ENCODE data around the gene UBB. TPM values are rescaled to one million over a fixed set of nuclear protein-coding genes. Genes with fewer than 3 reads are reported as not detected.

Gene UBB
- total and polyA plus RNA-seq, 12 donors, result 588 to 3,694 (median 2,139) TPM

GRCh38 chr17:16427020-16427419 is 46.1 kb downstream of the UBB start:
- WGBS, 4 donors, result 85 to 95% (median 92%) methylated on average over 3 of the region's 3 CpGs
- Histone ChIP-seq H3K4me1 (replicated peaks in 1 of 2) (no peaks in the 10 kb centered on the region), H3K9me3 (replicated peaks in 1 of 3) (no peaks in the 10 kb centered on the region), H3K36me3 (replicated peaks in 1 of 2) (peaks cover 0 to 51% of the 10 kb centered on the region in 2 donors), H3K27ac (no peak overlapping the region), H3K27me3 (no peaks in the 10 kb centered on the region), H3K4me3 (no peak overlapping the region)
- TF ChIP-seq POLR2A (IDR thresholded peaks at IDR 0.05) (no peak), CTCF (IDR thresholded peaks at IDR 0.05) (no peak)
- intact Hi-C loops (cut with DNase I), result no loop called here
- no peak for DNase-seq

- TF ChIP-seq POLR2A (IDR thresholded peaks at IDR 0.05), result no peak
- TF ChIP-seq CTCF (IDR thresholded peaks at IDR 0.05), result peak; percentile 14 to 67 (median 52)
- Histone ChIP-seq H3K27ac (no peak overlapping the region), H3K36me3 (replicated peaks in 1 of 2) (peaks cover 0 to 38% of the 10 kb centered on the region in 2 donors), H3K4me1 (replicated peaks in 1 of 2) (no peaks in the 10 kb centered on the region), H3K27me3 (no peaks in the 10 kb centered on the region), H3K4me3 (no peak overlapping the region), H3K9me3 (replicated peaks in 1 of 3) (no peaks in the 10 kb centered on the region)
- 59 to 77% (median 69%) methylated on average over 13 to 15 of the region's 15 CpGs for WGBS, 4 donors
- DNase-seq, result peak in 6 of 7 donors; percentile 45 to 74 (median 67)
- intact Hi-C loops (cut with DNase I), result no loop called here
Measured at GRCh38 chr17:16428098-16428882, 47.4 kb downstream of the UBB start.

- H3K27me3 ChIP-seq, result no peaks in the 10 kb centered on the region
- intact Hi-C loops (cut with DNase I), result no loop called here
- DNase-seq, result no peak
- no peak overlapping the region for H3K27ac ChIP-seq
- WGBS, 4 donors, result 77 to 95% (median 94%) methylated on average over 8 to 9 of the region's 9 CpGs
- no peaks in the 10 kb centered on the region for H3K9me3 ChIP-seq (replicated peaks in 1 of 3)
- H3K4me1 ChIP-seq (replicated peaks in 1 of 2), result no peaks in the 10 kb centered on the region
- H3K36me3 ChIP-seq (replicated peaks in 1 of 2), result peaks cover 0 to 32% of the 10 kb centered on the region in 2 donors
- TF ChIP-seq CTCF (IDR thresholded peaks at IDR 0.05), result no peak
- no peak for TF ChIP-seq POLR2A (IDR thresholded peaks at IDR 0.05)
- no peak overlapping the region for H3K4me3 ChIP-seq
Measured at GRCh38 chr17:16429083-16429482, 48.2 kb downstream of the UBB start.

- no peak for DNase-seq
- no peaks in the 10 kb centered on the region for H3K27me3 ChIP-seq
- no peak for TF ChIP-seq CTCF (IDR thresholded peaks at IDR 0.05)
- TF ChIP-seq POLR2A (IDR thresholded peaks at IDR 0.05), result no peak
- peaks cover 0 to 24% of the 10 kb centered on the region in 2 donors for H3K36me3 ChIP-seq (replicated peaks in 1 of 2)
- intact Hi-C loops (cut with DNase I), result no loop called here
- 65 to 76% (median 72%) methylated on average over 6 of the region's 6 CpGs for WGBS, 4 donors
- no peaks in the 10 kb centered on the region for H3K9me3 ChIP-seq (replicated peaks in 1 of 3)
- no peak overlapping the region for H3K4me3 ChIP-seq
- H3K4me1 ChIP-seq (replicated peaks in 1 of 2), result no peaks in the 10 kb centered on the region
- H3K27ac ChIP-seq, result no peak overlapping the region
Measured at GRCh38 chr17:16430650-16431049, 49.8 kb downstream of the UBB start.

Data from adrenal gland (tissue), 12 donors.